ENCODE measurements around the gene DHRS11. TPM values are rescaled to one million over a fixed set of nuclear protein-coding genes. Genes with fewer than 3 reads are reported as not detected.

DHRS11 gene
- total RNA-seq, 1 experiment from 2014 or later, result 24.2 TPM

- intact Hi-C loops (cut with micrococcal nuclease; ENCODE audit: unreplicated experiment), result no loop called here
- POLR2A ChIA-PET (ENCODE audit: unreplicated experiment), result no interaction called here
- no peaks in the 10 kb centered on the region for H3K4me1 ChIP-seq (replicated peaks; ENCODE audit: insufficient read depth)
- no peaks in the 10 kb centered on the region for H3K36me3 ChIP-seq (ENCODE audit: low read depth)
- H3K27ac ChIP-seq, result no peak overlapping the region
- no TSS peak for BruUV-seq (replicated peaks)
- no peak overlapping the region for H3K4me3 ChIP-seq
- no peaks in the 10 kb centered on the region for H3K27me3 ChIP-seq (ENCODE audit: insufficient read depth, low read depth)
- DNase-seq, result no peak
- no peak overlapping the region for H2AFZ ChIP-seq
- CTCF ChIA-PET, result no interaction called here
- no peak overlapping the region for H3K4me2 ChIP-seq
- no peaks in the 10 kb centered on the region for H3K9me2 ChIP-seq (ENCODE audit: insufficient read depth)
- no peaks in the 10 kb centered on the region for H3K9me3 ChIP-seq (ENCODE audit: insufficient read depth, low read depth)
- peaks cover 28% of the 10 kb centered on the region for H3K79me2 ChIP-seq (ENCODE audit: low read depth)
- peaks cover 18% of the 10 kb centered on the region; the same call in 1 of the 2 replicates for H4K20me1 ChIP-seq (ENCODE audit: insufficient read depth)
- TF ChIP-seq EZH2 (IDR thresholded peaks at IDR 0.05; ENCODE audit: low read depth) (no peak), CTCF (conservative IDR thresholded peaks at IDR 0.05) (no peak)
- H3F3A ChIP-seq (ENCODE audit: insufficient read depth, low read depth), result no peaks in the 10 kb centered on the region
Measured at GRCh38 chr17:36608280-36608679, 16.6 kb downstream of the DHRS11 start.

- POLR2A ChIA-PET (ENCODE audit: unreplicated experiment), result no interaction called here
- no peak overlapping the region for H3K4me3 ChIP-seq
- no peak overlapping the region for H2AFZ ChIP-seq
- H3F3A ChIP-seq (ENCODE audit: insufficient read depth, low read depth), result no peaks in the 10 kb centered on the region
- no peak overlapping the region for H3K27ac ChIP-seq
- no peaks in the 10 kb centered on the region for H3K9me2 ChIP-seq (ENCODE audit: insufficient read depth)
- H4K20me1 ChIP-seq (ENCODE audit: insufficient read depth), result peaks cover 18% of the 10 kb centered on the region
- H3K9me3 ChIP-seq (ENCODE audit: insufficient read depth, low read depth), result no peaks in the 10 kb centered on the region
- no peaks in the 10 kb centered on the region for H3K27me3 ChIP-seq (ENCODE audit: insufficient read depth, low read depth)
- TF ChIP-seq CTCF (conservative IDR thresholded peaks at IDR 0.05), result no peak; the same call in 1 of the 2 replicates
- TF ChIP-seq EZH2 (IDR thresholded peaks at IDR 0.05; ENCODE audit: low read depth), result no peak
- no peak overlapping the region for H3K4me2 ChIP-seq
- BruUV-seq (replicated peaks), result no TSS peak
- CTCF ChIA-PET, result no interaction called here
- intact Hi-C loops (cut with micrococcal nuclease; ENCODE audit: unreplicated experiment), result no loop called here
- no peaks in the 10 kb centered on the region for H3K36me3 ChIP-seq (ENCODE audit: low read depth)
- DNase-seq, result no peak
- H3K79me2 ChIP-seq (ENCODE audit: low read depth), result peaks cover 22% of the 10 kb centered on the region
- H3K4me1 ChIP-seq (replicated peaks; ENCODE audit: insufficient read depth), result no peaks in the 10 kb centered on the region
Measured at GRCh38 chr17:36608794-36609497, 17.3 kb downstream of the DHRS11 start.

- CTCF ChIA-PET, result no interaction called here
- no TSS peak for BruUV-seq (replicated peaks)
- H3K27ac ChIP-seq, result no peak overlapping the region
Measured at GRCh38 chr17:36609498-36609862, 17.8 kb downstream of the DHRS11 start.

More at GRCh38 chr17:36609498-36609862, 17.8 kb downstream of the DHRS11 start:
- TF ChIP-seq CTCF (conservative IDR thresholded peaks at IDR 0.05) (no peak; the same call in 1 of the 2 replicates), EZH2 (IDR thresholded peaks at IDR 0.05; ENCODE audit: low read depth) (no peak)
- Histone ChIP-seq H3K9me3 (ENCODE audit: insufficient read depth, low read depth) (no peaks in the 10 kb centered on the region), H3K79me2 (ENCODE audit: low read depth) (peaks cover 17% of the 10 kb centered on the region), H3K36me3 (ENCODE audit: low read depth) (no peaks in the 10 kb centered on the region), H2AFZ (no peak overlapping the region), H3F3A (ENCODE audit: insufficient read depth, low read depth) (no peaks in the 10 kb centered on the region), H4K20me1 (ENCODE audit: insufficient read depth) (peaks cover 18% of the 10 kb centered on the region), H3K4me3 (no peak overlapping the region), H3K9me2 (ENCODE audit: insufficient read depth) (no peaks in the 10 kb centered on the region), H3K4me2 (no peak overlapping the region), H3K4me1 (replicated peaks; ENCODE audit: insufficient read depth) (no peaks in the 10 kb centered on the region), H3K27me3 (ENCODE audit: insufficient read depth, low read depth) (no peaks in the 10 kb centered on the region)
- intact Hi-C loops (cut with micrococcal nuclease; ENCODE audit: unreplicated experiment), result no loop called here
- no peak for DNase-seq
- POLR2A ChIA-PET (ENCODE audit: unreplicated experiment), result no interaction called here
